CD8-positive, alpha-beta memory T cell (primary cell): ENCODE results near the gene AKR7A2. TPM values are rescaled to one million over a fixed set of nuclear protein-coding genes. Genes with fewer than 3 reads are reported as not detected.

ENCODE experiments used
- CTCF ChIA-PET: fragments of 350-600 bp; sonication (Branson Sonifier 250); formaldehyde crosslinking; loops from one replicate; lab custom pipeline; 2021; ENCODE audit warnings: antibody characterized with exemption; lab: Charles Lee
- POLR2A ChIA-PET: fragments of 350-600 bp; sonication (Branson Sonifier 250); formaldehyde crosslinking; loops from one replicate; lab custom pipeline; 2021; ENCODE audit warnings: antibody characterized with exemption; lab: Charles Lee
- DNase-seq, 5 donors: peaks; one replicate each; pipeline versions ENCODE4 v3.0.0 to v3.0.0-alpha.2; 2020 to 2022; ENCODE audit warnings: mixed read lengths in 1 of 5
- H3K27ac ChIP-seq: one replicate; pipeline ENCODE4 v1.7.0; 2013; ENCODE audit warnings: low read depth, mild to moderate bottlenecking, low read length, moderate library complexity
- H3K27me3 ChIP-seq: 2 replicates; pipeline ENCODE4 v1.7.0; 2013; ENCODE audit warnings: low read length, mild to moderate bottlenecking; ENCODE audit not compliant: insufficient read depth, poor library complexity, severe bottlenecking
- H3K36me3 ChIP-seq: 2 replicates; pipeline ENCODE4 v1.7.0; 2013; ENCODE audit warnings: mild to moderate bottlenecking, low read length, moderate library complexity; ENCODE audit not compliant: insufficient read depth
- H3K4me1 ChIP-seq: 2 replicates; pipeline ENCODE4 v1.7.0; 2013; ENCODE audit warnings: mild to moderate bottlenecking, low read length, moderate library complexity; ENCODE audit not compliant: insufficient read depth
- H3K4me3 ChIP-seq: 2 replicates; pipeline ENCODE4 v1.7.0; 2013; ENCODE audit warnings: mild to moderate bottlenecking, low read length
- H3K9me3 ChIP-seq: 2 replicates; pipeline ENCODE4 v1.7.0; 2013; ENCODE audit warnings: mild to moderate bottlenecking, low read length
- H3K27ac Mint-ChIP-seq, 8 donors: one replicate each; pipeline ENCODE4 v1.8.0; 2020 to 2021; ENCODE audit warnings: mixed read lengths in 8 of 8, mild to moderate bottlenecking in 6 of 8, inconsistent platforms in 3 of 8, moderate library complexity in 3 of 8
- H3K27me3 Mint-ChIP-seq, 2 donors: one replicate each; pipeline ENCODE4 v1.8.0; 2020 to 2021; ENCODE audit warnings: mixed read lengths in 2 of 2, mild to moderate bottlenecking in 1 of 2, moderate library complexity in 1 of 2
- H3K36me3 Mint-ChIP-seq, 3 donors: one replicate each; pipeline ENCODE4 v1.8.0; 2020 to 2021; ENCODE audit warnings: mixed read lengths in 3 of 3, inconsistent platforms in 1 of 3, mild to moderate bottlenecking in 1 of 3
- H3K4me1 Mint-ChIP-seq, 3 donors: one replicate each; pipeline ENCODE4 v1.8.0; 2020 to 2021; ENCODE audit warnings: mixed read lengths in 3 of 3, inconsistent platforms in 1 of 3, mild to moderate bottlenecking in 1 of 3
- H3K4me3 Mint-ChIP-seq, 7 donors: one replicate each; pipeline ENCODE4 v1.8.0; 2020 to 2021; ENCODE audit warnings: mixed read lengths in 7 of 7, mild to moderate bottlenecking in 6 of 7, moderate library complexity in 4 of 7, inconsistent platforms in 2 of 7
- H3K9me3 Mint-ChIP-seq, 5 donors: one replicate each; pipeline ENCODE4 v1.8.0; 2020 to 2022; ENCODE audit warnings: mixed read lengths in 5 of 5, mild to moderate bottlenecking in 3 of 5, moderate library complexity in 2 of 5, inconsistent platforms in 1 of 5
- polyA plus RNA-seq: library from polyadenylated mRNA; unstranded; fragments of 300-500 nt; fragmentation: Illumina TruSeq; gene quantifications from one replicate; pipeline ENCODE4 v1.2.3, GENCODE V29; 2021
- total RNA-seq, 2 experiments: library from RNA; stranded (reverse); gene quantifications; one replicate each; pipeline ENCODE4 v1.2.3, GENCODE V29; 2021

AKR7A2 gene
- total RNA-seq (10 to 100 TPM; 36.4 to 38.3 TPM), polyA plus RNA-seq (102 TPM)

DNA sequence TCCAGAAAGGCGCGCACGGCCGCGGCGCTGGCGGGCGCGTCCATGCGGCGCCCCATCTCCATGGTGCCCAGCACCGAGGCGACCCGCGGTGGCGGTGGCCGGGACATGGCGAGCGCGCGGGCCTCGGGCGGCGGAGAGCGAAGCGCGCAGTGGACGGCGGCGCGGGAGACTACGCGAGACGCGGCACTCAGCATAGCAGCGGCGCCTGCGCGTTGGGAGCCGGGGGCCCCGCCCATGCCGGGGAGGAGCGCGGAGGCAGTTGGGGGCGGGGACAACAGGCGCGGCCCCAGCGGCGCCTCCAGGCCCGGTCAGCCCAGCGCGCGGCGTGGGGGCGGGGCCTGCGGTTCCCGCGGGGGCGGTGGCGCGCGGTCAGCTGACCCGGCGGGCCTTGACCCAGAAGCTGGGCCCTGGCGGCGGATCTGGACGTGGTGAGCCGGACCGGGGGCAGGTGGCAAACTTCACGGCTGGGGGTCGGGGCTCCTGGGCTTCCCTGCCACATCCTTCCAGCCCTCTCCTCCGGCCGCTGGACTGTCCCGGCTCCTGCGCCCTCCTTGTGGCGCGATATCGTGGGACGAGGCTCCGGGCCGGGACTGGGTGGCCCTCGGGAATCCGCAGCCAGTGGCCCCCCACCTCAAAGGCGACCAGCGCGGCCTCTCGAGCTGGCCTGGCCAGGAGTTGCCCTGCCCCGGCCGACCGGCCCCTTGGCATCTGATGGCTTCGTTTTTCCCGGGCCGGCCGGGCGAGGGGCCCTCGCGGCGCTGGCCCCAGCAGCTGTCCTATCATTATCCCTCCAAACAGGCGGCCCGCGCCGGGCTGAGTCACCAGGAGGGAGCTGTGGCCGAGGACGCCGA lies at the start of gene AKR7A2, which contains the start of gene SLC66A1:
AKR7A2 (minus strand) TSS at position 214 of the 851 bp plus-strand sequence; CDS start at position 194, 20 bp downstream.
SLC66A1 (plus strand) TSS at position 396 of the 851 bp plus-strand sequence. CDS start 5,352 bp downstream, outside the sequence.
- no peaks in the 10 kb centered on the region for H3K9me3 ChIP-seq
- H3K27ac ChIP-seq: peak within 1 kb of the TSS; percentile 69
- no peaks in the 10 kb centered on the region for H3K27me3 Mint-ChIP-seq
- no peaks in the 10 kb centered on the region for H3K9me3 Mint-ChIP-seq
- peaks cover 29 to 50% (median 41%) of the 10 kb centered on the region in 3 donors for H3K4me1 Mint-ChIP-seq
- H3K36me3 Mint-ChIP-seq: peaks cover 0 to 22% (median 8%) of the 10 kb centered on the region in 3 donors
- H3K36me3 ChIP-seq: peaks cover 8% of the 10 kb centered on the region
- peaks cover 13% of the 10 kb centered on the region for H3K4me1 ChIP-seq
- peak within 1 kb of the TSS; percentile 48 to 94 (median 90) for H3K27ac Mint-ChIP-seq
- H3K4me3 ChIP-seq: peak within 1 kb of the TSS; percentile 76
- no peaks in the 10 kb centered on the region for H3K27me3 ChIP-seq
- ChIA-PET CTCF (interaction anchor here (1.6 to 1.7 kb wide), 2 partner anchors 32 to 350 kb away, joined by 3 to 4 read pairs; no protein-coding TSS in a partner anchor), POLR2A (no interaction called here)
- DNase-seq: peak; percentile 77 to 89 (median 83)
- H3K4me3 Mint-ChIP-seq: peak within 1 kb of the TSS; percentile 84 to 95 (median 94)

DNA sequence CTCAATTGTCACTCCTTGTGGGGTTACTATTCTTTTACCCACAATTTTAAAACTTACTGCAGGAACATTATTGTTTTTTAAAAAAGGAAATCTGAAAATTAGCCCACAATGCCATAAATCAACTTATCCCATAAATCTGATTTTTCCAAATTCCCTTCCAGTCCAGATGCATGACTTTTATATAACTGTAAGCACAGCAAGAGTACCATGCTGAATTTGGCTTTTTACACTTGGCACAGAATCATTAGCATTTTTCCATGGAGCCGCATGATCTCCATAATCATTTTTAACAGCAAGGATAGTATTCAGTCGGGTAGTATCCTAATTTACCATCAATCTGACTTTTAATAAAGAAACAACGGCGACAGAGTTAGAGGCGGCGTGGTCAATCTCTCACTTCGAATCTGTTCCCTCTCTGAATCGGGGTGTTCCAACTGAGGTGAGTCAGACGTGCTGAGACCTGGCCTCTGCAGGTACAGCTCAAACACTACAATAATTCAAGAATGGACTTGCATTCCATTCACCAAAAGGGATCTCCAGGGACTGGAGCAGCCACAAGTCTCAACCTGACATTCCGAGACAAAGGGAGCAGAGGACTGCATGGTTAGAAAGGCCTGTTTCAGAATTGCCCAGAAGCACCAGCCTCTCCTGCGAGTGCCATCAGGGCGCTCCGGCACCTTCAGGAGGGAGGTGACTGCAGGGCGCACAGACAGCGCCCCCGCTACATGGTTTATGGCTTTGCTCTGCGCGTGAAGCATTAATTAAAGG lies 49.1 kb upstream of the AKR7A2 start:
- H3K27ac Mint-ChIP-seq: peak overlapping the region in 5 of 8 donors; percentile 15 to 56 (median 52)

DNA sequence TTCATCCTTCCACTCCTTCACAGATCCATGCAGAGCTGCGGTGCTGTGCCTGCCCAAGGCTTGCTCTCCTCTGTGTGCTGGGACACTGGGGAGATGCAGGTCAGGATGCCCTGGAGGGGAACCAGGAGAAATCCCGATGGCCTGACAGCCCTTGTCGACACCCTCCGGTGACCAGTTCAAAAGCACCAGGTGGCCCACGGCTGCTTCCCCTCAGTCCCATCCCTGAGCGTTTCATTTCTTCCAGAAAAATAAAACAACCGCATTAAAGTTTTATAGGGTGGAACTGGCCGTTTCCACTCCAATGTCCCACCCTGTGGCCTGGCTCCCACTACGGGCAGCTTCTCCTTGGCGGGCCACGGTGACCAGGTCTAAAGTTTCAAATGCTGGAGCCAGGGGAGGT lies 48.5 kb upstream of the AKR7A2 start:
- Mint-ChIP-seq H3K27ac (peak overlapping the region in 3 of 8 donors; percentile 12 to 56 (median 38)), H3K36me3 (peaks cover 0 to 63% (median 13%) of the 10 kb centered on the region in 3 donors), H3K4me3 (peak overlapping the region in 1 of 7 donors; percentile 48), H3K9me3 (no peaks in the 10 kb centered on the region), H3K27me3 (no peaks in the 10 kb centered on the region), H3K4me1 (peaks cover 31 to 59% (median 50%) of the 10 kb centered on the region in 3 donors)
- DNase-seq: no peak
- no peak overlapping the region for H3K4me3 ChIP-seq
- H3K9me3 ChIP-seq: no peaks in the 10 kb centered on the region
- H3K27ac ChIP-seq: no peak overlapping the region
- ChIA-PET POLR2A (interaction anchor here (0.5 kb wide), 1 partner anchor 19 kb away, joined by 3 read pairs; no protein-coding TSS in a partner anchor), CTCF (no interaction called here)
- H3K36me3 ChIP-seq: peaks cover 22% of the 10 kb centered on the region
- no peaks in the 10 kb centered on the region for H3K27me3 ChIP-seq
- H3K4me1 ChIP-seq: peaks cover 25% of the 10 kb centered on the region

More for the DNA sequence above, 49.1 kb upstream of the AKR7A2 start:
- Histone ChIP-seq H3K27me3 (no peaks in the 10 kb centered on the region), H3K4me1 (peaks cover 25% of the 10 kb centered on the region), H3K36me3 (peaks cover 16% of the 10 kb centered on the region), H3K27ac (no peak overlapping the region), H3K4me3 (no peak overlapping the region), H3K9me3 (no peaks in the 10 kb centered on the region)
- H3K36me3 Mint-ChIP-seq: peaks cover 0 to 62% (median 8%) of the 10 kb centered on the region in 3 donors
- peak overlapping the region in 1 of 7 donors; percentile 5 for H3K4me3 Mint-ChIP-seq
- H3K27me3 Mint-ChIP-seq: no peaks in the 10 kb centered on the region
- no peak for DNase-seq
- H3K9me3 Mint-ChIP-seq: no peaks in the 10 kb centered on the region
- H3K4me1 Mint-ChIP-seq: peaks cover 33 to 61% (median 56%) of the 10 kb centered on the region in 3 donors
- ChIA-PET CTCF (no interaction called here), POLR2A (interaction anchor here (0.5 kb wide), 1 partner anchor 18 kb away, joined by 3 read pairs; no protein-coding TSS in a partner anchor)

DNA sequence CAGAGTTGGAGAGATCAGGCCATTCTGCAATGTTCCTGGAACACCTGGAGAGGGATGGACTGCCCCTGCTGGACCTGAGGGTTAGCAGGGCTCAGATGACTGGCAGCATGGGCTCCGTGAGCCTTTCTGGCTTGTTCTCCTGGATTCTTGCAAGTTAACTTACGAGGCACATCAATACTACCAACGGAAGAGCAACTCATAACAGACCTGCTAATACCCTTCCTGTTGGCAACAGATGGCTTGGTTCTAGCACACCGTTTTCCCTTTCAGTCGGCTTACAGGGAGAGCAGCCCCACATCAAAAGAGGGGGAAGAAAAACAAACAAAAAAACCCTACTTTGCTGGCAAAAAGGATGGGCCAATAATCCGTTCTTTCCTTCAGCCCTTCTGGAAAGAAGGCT lies 48.1 kb upstream of the AKR7A2 start:
- peak overlapping the region in 1 of 7 donors; percentile 48 for H3K4me3 Mint-ChIP-seq
- peak overlapping the region in 3 of 8 donors; percentile 12 to 41 (median 34) for H3K27ac Mint-ChIP-seq
- no peak overlapping the region for H3K4me3 ChIP-seq
- peaks cover 23% of the 10 kb centered on the region for H3K36me3 ChIP-seq
- no peak for DNase-seq
- peaks cover 0 to 63% (median 12%) of the 10 kb centered on the region in 3 donors for H3K36me3 Mint-ChIP-seq
- ChIA-PET CTCF (no interaction called here), POLR2A (interaction anchor here (0.5 kb wide), 1 partner anchor 19 kb away, joined by 3 read pairs; no protein-coding TSS in a partner anchor)
- H3K4me1 Mint-ChIP-seq: peaks cover 27 to 56% (median 46%) of the 10 kb centered on the region in 3 donors
- no peaks in the 10 kb centered on the region for H3K9me3 ChIP-seq
- no peaks in the 10 kb centered on the region for H3K27me3 ChIP-seq
- no peak overlapping the region for H3K27ac ChIP-seq
- H3K9me3 Mint-ChIP-seq: no peaks in the 10 kb centered on the region
- no peaks in the 10 kb centered on the region for H3K27me3 Mint-ChIP-seq
- peaks cover 25% of the 10 kb centered on the region for H3K4me1 ChIP-seq

DNA sequence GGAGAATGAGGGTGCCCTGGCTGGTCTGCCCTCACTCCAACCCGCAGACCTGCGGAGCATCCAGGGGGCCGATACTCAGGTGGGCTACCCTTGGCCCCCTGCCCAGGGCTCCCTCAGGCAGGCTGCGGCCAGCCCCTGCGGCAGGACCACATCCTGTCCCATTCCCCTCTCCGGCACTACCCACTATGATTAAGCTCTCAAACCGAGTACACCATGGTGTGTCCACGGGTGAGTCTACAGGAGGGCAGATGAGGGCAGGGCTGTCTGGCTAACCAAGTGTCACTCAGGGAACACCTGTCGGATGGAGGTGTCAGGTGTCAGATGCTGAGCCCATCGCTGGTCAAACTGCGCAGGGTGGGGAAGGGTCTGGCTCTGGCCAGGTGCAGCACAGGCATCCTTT lies 47.4 kb upstream of the AKR7A2 start:
- ChIA-PET CTCF (no interaction called here), POLR2A (no interaction called here)
- Mint-ChIP-seq H3K27me3 (no peaks in the 10 kb centered on the region), H3K9me3 (no peaks in the 10 kb centered on the region), H3K36me3 (peaks cover 0 to 65% (median 11%) of the 10 kb centered on the region in 3 donors), H3K4me1 (peaks cover 24 to 52% (median 42%) of the 10 kb centered on the region in 3 donors), H3K4me3 (peak overlapping the region in 1 of 7 donors; percentile 23), H3K27ac (peak overlapping the region in 1 of 8 donors; percentile 34)
- no peak overlapping the region for H3K27ac ChIP-seq
- no peak for DNase-seq
- H3K36me3 ChIP-seq: peaks cover 30% of the 10 kb centered on the region
- peaks cover 25% of the 10 kb centered on the region for H3K4me1 ChIP-seq
- H3K9me3 ChIP-seq: no peaks in the 10 kb centered on the region
- H3K27me3 ChIP-seq: no peaks in the 10 kb centered on the region
- H3K4me3 ChIP-seq: no peak overlapping the region

DNA sequence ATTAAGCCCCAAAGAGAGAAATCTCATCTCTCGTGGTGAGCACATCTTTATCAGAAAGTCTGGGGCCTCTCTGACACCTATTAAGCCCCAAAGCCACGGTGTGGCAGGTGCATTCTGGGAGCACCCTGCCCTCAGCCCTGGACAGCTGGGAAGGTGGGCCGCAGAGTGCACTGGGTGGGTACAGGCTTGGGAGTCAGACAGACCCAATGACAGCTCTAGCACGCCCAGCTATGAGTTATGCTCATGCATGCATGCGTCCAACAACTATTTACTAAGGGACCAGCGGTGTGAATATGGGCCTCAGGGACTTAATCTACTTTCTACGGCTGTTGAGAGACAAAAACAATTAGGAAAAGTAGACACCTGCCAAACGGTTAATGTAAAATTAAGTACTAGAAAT lies 46.8 kb upstream of the AKR7A2 start:
- H3K36me3 ChIP-seq: peaks cover 36% of the 10 kb centered on the region
- CTCF ChIA-PET: no interaction called here
- H3K4me3 ChIP-seq: no peak overlapping the region
- no peaks in the 10 kb centered on the region for H3K9me3 ChIP-seq
- H3K4me1 ChIP-seq: peaks cover 23% of the 10 kb centered on the region
- no peaks in the 10 kb centered on the region for H3K27me3 ChIP-seq
- Mint-ChIP-seq H3K4me3 (no peak overlapping the region), H3K9me3 (no peaks in the 10 kb centered on the region), H3K4me1 (peaks cover 23 to 47% (median 40%) of the 10 kb centered on the region in 3 donors), H3K36me3 (peaks cover 0 to 70% (median 13%) of the 10 kb centered on the region in 3 donors), H3K27me3 (no peaks in the 10 kb centered on the region), H3K27ac (no peak overlapping the region)
- no peak overlapping the region for H3K27ac ChIP-seq
- POLR2A ChIA-PET: no interaction called here
- no peak for DNase-seq

DNA sequence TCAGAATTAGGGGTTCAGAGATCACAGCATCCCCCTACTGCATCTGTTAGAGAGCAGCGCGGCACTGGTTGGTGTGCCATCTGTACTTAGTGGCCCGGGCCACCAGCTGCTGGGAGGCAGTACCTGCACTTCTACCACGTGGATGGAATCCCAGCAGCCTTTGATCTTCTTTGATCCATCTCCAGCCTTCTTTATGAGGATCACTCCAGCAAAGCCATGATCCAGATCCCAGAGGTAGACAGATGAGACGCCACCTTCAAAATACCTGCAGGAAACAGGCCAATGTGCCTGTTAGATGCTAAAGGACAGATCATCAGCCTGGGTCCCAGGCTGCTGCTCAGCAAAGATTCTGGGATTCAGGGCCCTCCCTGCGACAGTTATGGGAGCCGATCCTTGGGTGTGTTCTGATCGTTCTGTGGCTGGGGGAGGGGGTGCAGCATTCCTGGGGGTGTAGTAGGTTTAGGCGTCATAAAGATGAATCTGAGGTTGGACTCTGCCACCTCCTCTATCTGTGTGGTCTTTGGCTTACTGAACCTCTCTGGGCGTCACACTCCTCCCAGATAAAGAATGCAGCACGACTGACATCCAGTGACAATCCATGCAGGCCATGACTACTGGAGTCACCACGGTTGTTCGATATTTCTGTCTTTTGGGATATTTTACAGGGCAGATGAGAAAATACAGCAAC lies 45.5 kb upstream of the AKR7A2 start:
- Histone ChIP-seq H3K27me3 (no peaks in the 10 kb centered on the region), H3K4me1 (peaks cover 20% of the 10 kb centered on the region), H3K4me3 (no peak overlapping the region), H3K36me3 (peaks cover 48% of the 10 kb centered on the region), H3K9me3 (no peaks in the 10 kb centered on the region), H3K27ac (no peak overlapping the region)
- peak overlapping the region in 2 of 8 donors; percentile 36 to 46 for H3K27ac Mint-ChIP-seq
- no peaks in the 10 kb centered on the region for H3K27me3 Mint-ChIP-seq
- H3K9me3 Mint-ChIP-seq: no peaks in the 10 kb centered on the region
- ChIA-PET POLR2A (no interaction called here), CTCF (no interaction called here)
- H3K4me1 Mint-ChIP-seq: peaks cover 21 to 34% (median 28%) of the 10 kb centered on the region in 3 donors
- no peak overlapping the region for H3K4me3 Mint-ChIP-seq
- H3K36me3 Mint-ChIP-seq: peaks cover 0 to 73% (median 15%) of the 10 kb centered on the region in 3 donors
- no peak for DNase-seq
